Memory B cell (primary cell): ENCODE results near the gene ZBTB49.

Experiments used
- ATAC-seq: fragments of 150-1000 bp; cut with Tn5 transposase; 2 replicates; pipeline ENCODE4 v1.10.0; 2021; ENCODE audit warnings: low read depth, mild to moderate bottlenecking, moderate library complexity
- DNase-seq, 2 donors: peaks; one replicate each; pipeline ENCODE4 v3.0.0; 2022; ENCODE audit warnings: low spot score in 2 of 2
- H3K27ac Mint-ChIP-seq: one replicate; pipeline ENCODE4 v1.8.0; 2022; ENCODE audit warnings: mild to moderate bottlenecking, moderate library complexity, mixed read lengths
- H3K27me3 Mint-ChIP-seq: one replicate; pipeline ENCODE4 v1.8.0; 2022; ENCODE audit warnings: mixed read lengths
- H3K36me3 Mint-ChIP-seq: one replicate; pipeline ENCODE4 v1.8.0; 2022; ENCODE audit warnings: mild to moderate bottlenecking, mixed read lengths
- H3K4me1 Mint-ChIP-seq: one replicate; pipeline ENCODE4 v1.8.0; 2022; ENCODE audit warnings: mixed read lengths
- H3K4me3 Mint-ChIP-seq: one replicate; pipeline ENCODE4 v1.8.0; 2022; ENCODE audit warnings: mild to moderate bottlenecking, moderate library complexity, mixed read lengths
- H3K9me3 Mint-ChIP-seq: one replicate; pipeline ENCODE4 v1.8.0; 2022; ENCODE audit warnings: mixed read lengths

Gene ZBTB49

DNA sequence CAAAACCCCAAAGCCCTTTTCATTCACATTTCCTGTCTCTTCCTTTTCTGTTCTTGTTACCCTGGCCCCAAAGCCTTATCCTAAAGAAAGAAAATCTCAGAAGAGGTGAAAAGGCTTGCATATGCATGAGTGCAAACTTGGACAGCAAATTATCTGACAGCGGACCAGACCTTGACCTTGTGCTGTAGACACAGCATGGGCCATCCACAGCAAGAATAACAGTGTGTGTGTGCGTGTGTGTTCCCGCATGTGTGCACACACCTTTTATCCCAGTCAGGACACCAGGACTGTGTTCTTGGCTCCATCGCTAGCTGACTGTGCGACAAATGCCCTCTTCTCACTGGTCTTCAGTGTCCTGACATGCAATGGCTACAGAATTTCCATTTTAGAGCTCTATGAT lies 35.3 kb downstream of the ZBTB49 start:
- H3K9me3 Mint-ChIP-seq: no peaks in the 10 kb centered on the region
- ATAC-seq (no peak), DNase-seq (no peak)
- H3K4me3 Mint-ChIP-seq: no peak overlapping the region
- H3K36me3 Mint-ChIP-seq: peaks cover 25% of the 10 kb centered on the region
- H3K27ac Mint-ChIP-seq: no peak overlapping the region
- H3K4me1 Mint-ChIP-seq: no peaks in the 10 kb centered on the region
- no peaks in the 10 kb centered on the region for H3K27me3 Mint-ChIP-seq

- no peak overlapping the region for H3K27ac Mint-ChIP-seq
- no peaks in the 10 kb centered on the region for H3K27me3 Mint-ChIP-seq
- H3K4me3 Mint-ChIP-seq: no peak overlapping the region
Measured at GRCh38 chr4:4326166-4326565, 36.1 kb downstream of the ZBTB49 start.

GRCh38 chr4:4327652-4328121 lies 37.6 kb downstream of the ZBTB49 start:
- no peaks in the 10 kb centered on the region for H3K9me3 Mint-ChIP-seq
- DNase-seq (no peak), ATAC-seq (no peak)
- no peaks in the 10 kb centered on the region for H3K4me1 Mint-ChIP-seq
- no peak overlapping the region for H3K4me3 Mint-ChIP-seq
- no peaks in the 10 kb centered on the region for H3K27me3 Mint-ChIP-seq
- H3K27ac Mint-ChIP-seq: no peak overlapping the region
- peaks cover 10% of the 10 kb centered on the region for H3K36me3 Mint-ChIP-seq

More at GRCh38 chr4:4326166-4326565, 36.1 kb downstream of the ZBTB49 start:
- Mint-ChIP-seq H3K36me3 (peaks cover 20% of the 10 kb centered on the region), H3K4me1 (no peaks in the 10 kb centered on the region), H3K9me3 (no peaks in the 10 kb centered on the region)
- ATAC-seq: no peak
- DNase-seq: no peak

GRCh38 chr4:4328206-4328605 lies 38.2 kb downstream of the ZBTB49 start:
- no peak overlapping the region for H3K4me3 Mint-ChIP-seq
- H3K27ac Mint-ChIP-seq: no peak overlapping the region
- peaks cover 7% of the 10 kb centered on the region for H3K36me3 Mint-ChIP-seq
- H3K4me1 Mint-ChIP-seq: no peaks in the 10 kb centered on the region
- ATAC-seq (no peak), DNase-seq (no peak)
- no peaks in the 10 kb centered on the region for H3K27me3 Mint-ChIP-seq
- H3K9me3 Mint-ChIP-seq: no peaks in the 10 kb centered on the region

GRCh38 chr4:4328840-4329239 lies 38.8 kb downstream of the ZBTB49 start:
- H3K27me3 Mint-ChIP-seq: no peaks in the 10 kb centered on the region

GRCh38 chr4:4329496-4329895 lies 39.4 kb downstream of the ZBTB49 start:
- Mint-ChIP-seq H3K27me3 (peaks cover 2% of the 10 kb centered on the region), H3K4me1 (no peaks in the 10 kb centered on the region), H3K27ac (no peak overlapping the region), H3K9me3 (no peaks in the 10 kb centered on the region), H3K36me3 (peaks cover 3% of the 10 kb centered on the region), H3K4me3 (no peak overlapping the region)
- ATAC-seq: no peak
- DNase-seq: no peak

More at GRCh38 chr4:4328840-4329239, 38.8 kb downstream of the ZBTB49 start:
- Mint-ChIP-seq H3K9me3 (no peaks in the 10 kb centered on the region), H3K4me1 (no peaks in the 10 kb centered on the region), H3K4me3 (no peak overlapping the region), H3K27ac (no peak overlapping the region), H3K36me3 (peaks cover 5% of the 10 kb centered on the region)
- no peak for ATAC-seq
- DNase-seq: no peak

- no peak overlapping the region for H3K4me3 Mint-ChIP-seq
- H3K36me3 Mint-ChIP-seq: peaks cover 3% of the 10 kb centered on the region
- peaks cover 5% of the 10 kb centered on the region for H3K27me3 Mint-ChIP-seq
- peaks cover 5% of the 10 kb centered on the region for H3K4me1 Mint-ChIP-seq
- ATAC-seq: no peak
- H3K27ac Mint-ChIP-seq: no peak overlapping the region
- DNase-seq: no peak
- no peaks in the 10 kb centered on the region for H3K9me3 Mint-ChIP-seq
Measured at GRCh38 chr4:4330794-4331193, 40.7 kb downstream of the ZBTB49 start.

DNA sequence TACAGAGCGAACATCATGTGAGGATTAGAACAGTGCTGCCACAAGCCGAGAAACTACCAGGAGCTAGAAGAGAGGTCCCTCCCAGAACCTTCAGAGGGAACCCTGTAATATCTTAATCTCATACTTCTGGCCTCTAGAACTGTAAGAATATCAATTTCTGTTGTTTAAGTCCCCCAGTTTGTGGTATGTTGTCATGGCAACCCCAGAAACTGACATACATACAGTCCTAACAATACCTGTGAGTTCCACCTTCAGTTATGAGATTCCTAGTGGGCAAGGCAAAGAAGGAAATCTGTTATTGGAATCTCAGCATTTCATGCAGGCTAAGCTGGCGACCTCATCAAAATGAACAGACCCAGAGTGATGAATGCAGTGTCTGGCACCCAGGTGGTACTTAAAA lies 42.5 kb downstream of the ZBTB49 start:
- peaks cover 3% of the 10 kb centered on the region for H3K36me3 Mint-ChIP-seq
- H3K4me1 Mint-ChIP-seq: peaks cover 5% of the 10 kb centered on the region
- H3K27me3 Mint-ChIP-seq: peaks cover 10% of the 10 kb centered on the region
- DNase-seq (no peak), ATAC-seq (no peak)
- H3K27ac Mint-ChIP-seq: no peak overlapping the region
- H3K4me3 Mint-ChIP-seq: no peak overlapping the region
- no peaks in the 10 kb centered on the region for H3K9me3 Mint-ChIP-seq

DNA sequence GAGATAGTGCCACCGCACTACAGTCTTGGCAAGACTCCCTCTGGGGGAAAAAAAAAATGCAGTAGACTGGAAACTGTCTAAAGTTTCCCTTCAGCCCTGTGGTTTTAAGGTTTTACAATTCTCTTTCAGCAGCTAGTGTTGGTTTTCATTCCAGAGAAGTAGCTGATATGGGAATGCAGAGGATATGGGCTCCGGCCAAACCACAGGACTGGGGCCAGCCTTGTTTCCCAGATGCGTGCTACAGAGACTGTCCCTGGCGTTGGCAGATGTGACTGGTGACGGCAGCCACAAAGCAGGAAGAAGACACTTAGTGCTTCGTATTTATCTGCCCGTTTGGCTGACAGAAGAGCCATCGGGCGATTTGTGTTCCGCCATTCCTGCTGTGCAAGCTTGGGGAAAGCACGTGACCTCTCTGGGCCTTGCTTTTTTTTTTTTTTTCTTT lies 43.2 kb downstream of the ZBTB49 start:
- Mint-ChIP-seq H3K36me3 (peaks cover 3% of the 10 kb centered on the region), H3K9me3 (no peaks in the 10 kb centered on the region)

GRCh38 chr4:4334798-4335520 lies 44.9 kb downstream of the ZBTB49 start:
- Mint-ChIP-seq H3K27ac (peak overlapping the region; percentile 57), H3K36me3 (peaks cover 3% of the 10 kb centered on the region), H3K9me3 (no peaks in the 10 kb centered on the region), H3K27me3 (peaks cover 13% of the 10 kb centered on the region), H3K4me3 (no peak overlapping the region), H3K4me1 (peaks cover 5% of the 10 kb centered on the region)
- peak; percentile 64 to 66 for DNase-seq
- peak; percentile 94 for ATAC-seq

More for the DNA sequence above, 43.2 kb downstream of the ZBTB49 start:
- no peak overlapping the region for H3K4me3 Mint-ChIP-seq
- H3K27me3 Mint-ChIP-seq: peaks cover 11% of the 10 kb centered on the region
- peaks cover 5% of the 10 kb centered on the region for H3K4me1 Mint-ChIP-seq
- no peak overlapping the region for H3K27ac Mint-ChIP-seq
- DNase-seq (no peak), ATAC-seq (peak; percentile 31)

DNA sequence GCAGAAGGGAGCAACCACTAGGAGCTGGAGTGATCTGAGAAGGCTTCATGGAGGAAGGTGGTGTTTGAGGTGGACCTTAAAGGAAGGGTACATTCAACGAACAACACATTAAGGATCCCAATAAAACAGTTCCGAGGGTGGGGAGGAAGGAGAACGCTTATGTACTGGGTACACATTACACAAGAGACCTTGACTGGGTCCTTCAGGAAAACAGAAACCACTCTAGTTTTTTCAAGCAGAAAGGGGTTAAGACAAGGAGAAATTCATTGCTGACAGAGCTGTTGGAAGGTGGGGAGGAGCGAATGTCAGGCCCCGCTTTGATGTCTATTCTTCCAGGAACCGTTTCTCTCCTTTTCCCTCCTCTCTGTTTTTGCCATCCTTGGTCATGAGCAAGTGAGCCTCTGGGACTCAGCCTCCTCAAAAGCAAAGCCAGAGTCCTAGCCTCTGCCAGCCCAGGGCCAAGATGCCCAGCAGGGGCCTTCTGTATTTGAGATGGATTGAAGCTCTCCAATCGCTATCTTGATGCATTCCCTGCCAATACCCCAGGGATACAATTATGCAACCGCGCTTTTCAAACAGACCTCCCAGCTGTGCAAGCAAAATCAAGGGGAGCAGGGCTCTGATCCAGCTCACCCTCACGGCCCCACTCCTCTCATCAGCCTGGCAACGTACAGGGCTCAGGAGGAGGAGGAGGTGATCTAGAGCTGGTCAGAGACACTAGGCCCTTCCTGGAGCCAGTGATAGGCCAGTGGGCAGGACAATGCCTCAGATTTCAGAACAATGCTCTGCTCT lies 48.4 kb downstream of the ZBTB49 start:
- H3K36me3 Mint-ChIP-seq: no peaks in the 10 kb centered on the region
- peaks cover 14% of the 10 kb centered on the region for H3K27me3 Mint-ChIP-seq
- ATAC-seq: no peak
- no peak overlapping the region for H3K27ac Mint-ChIP-seq
- DNase-seq: no peak
- peaks cover 10% of the 10 kb centered on the region for H3K4me1 Mint-ChIP-seq
- H3K4me3 Mint-ChIP-seq: no peak overlapping the region
- no peaks in the 10 kb centered on the region for H3K9me3 Mint-ChIP-seq

GRCh38 chr4:4339504-4340085 lies 49.5 kb downstream of the ZBTB49 start:
- H3K4me3 Mint-ChIP-seq: no peak overlapping the region
- peaks cover 12% of the 10 kb centered on the region for H3K27me3 Mint-ChIP-seq
- H3K27ac Mint-ChIP-seq: no peak overlapping the region
- no peaks in the 10 kb centered on the region for H3K9me3 Mint-ChIP-seq
- ATAC-seq (no peak), DNase-seq (no peak)
- H3K4me1 Mint-ChIP-seq: peaks cover 15% of the 10 kb centered on the region
- H3K36me3 Mint-ChIP-seq: no peaks in the 10 kb centered on the region

- Mint-ChIP-seq H3K9me3 (no peaks in the 10 kb centered on the region), H3K27ac (no peak overlapping the region), H3K4me3 (no peak overlapping the region), H3K27me3 (peaks cover 7% of the 10 kb centered on the region), H3K4me1 (peaks cover 26% of the 10 kb centered on the region), H3K36me3 (no peaks in the 10 kb centered on the region)
- ATAC-seq: no peak
- no peak for DNase-seq
Measured at GRCh38 chr4:4341861-4342650, 52.0 kb downstream of the ZBTB49 start.
